NB4 (cell line): Measurements from ENCODE around the gene PIP5K1C.

Experiments used
- CTCF ChIP-seq: IDR thresholded peaks from one replicate; pipeline ENCODE4 v1.5.1; 2012; ENCODE audit warnings: low read depth, low read length
- MAX ChIP-seq: IDR thresholded peaks from 2 replicates; pipeline ENCODE4 v1.6.1; 2011; ENCODE audit warnings: low read depth, low read length
- POLR2A ChIP-seq: IDR thresholded peaks from 2 replicates; pipeline ENCODE4 v1.6.1; 2011; ENCODE audit warnings: mild to moderate bottlenecking; ENCODE audit not compliant: insufficient read length; ENCODE audit errors: extremely low read depth

GRCh38 chr19:3670796-3671679 lies 29.2 kb downstream of the PIP5K1C start:
- TF ChIP-seq CTCF (no peak), MAX (no peak), POLR2A (no peak)
